T-helper 1 cell (primary cell): Measurements from ENCODE around the gene HSF2BP.
"Not testable (repeated sequence)": the region's sequence is repeated elsewhere in the genome, so short reads cannot be mapped to it uniquely, and the experiment has no call there.

ENCODE experiments used
- DNase-seq, 5 donors: peaks; one replicate each; pipeline ENCODE4 v3.0.0-alpha.2; 2012 to 2020

The HSF2BP gene

GRCh38 chr21:43687566-43688399 is 28.5 kb upstream of the HSF2BP start:
- DNase-seq: no peak

DNA sequence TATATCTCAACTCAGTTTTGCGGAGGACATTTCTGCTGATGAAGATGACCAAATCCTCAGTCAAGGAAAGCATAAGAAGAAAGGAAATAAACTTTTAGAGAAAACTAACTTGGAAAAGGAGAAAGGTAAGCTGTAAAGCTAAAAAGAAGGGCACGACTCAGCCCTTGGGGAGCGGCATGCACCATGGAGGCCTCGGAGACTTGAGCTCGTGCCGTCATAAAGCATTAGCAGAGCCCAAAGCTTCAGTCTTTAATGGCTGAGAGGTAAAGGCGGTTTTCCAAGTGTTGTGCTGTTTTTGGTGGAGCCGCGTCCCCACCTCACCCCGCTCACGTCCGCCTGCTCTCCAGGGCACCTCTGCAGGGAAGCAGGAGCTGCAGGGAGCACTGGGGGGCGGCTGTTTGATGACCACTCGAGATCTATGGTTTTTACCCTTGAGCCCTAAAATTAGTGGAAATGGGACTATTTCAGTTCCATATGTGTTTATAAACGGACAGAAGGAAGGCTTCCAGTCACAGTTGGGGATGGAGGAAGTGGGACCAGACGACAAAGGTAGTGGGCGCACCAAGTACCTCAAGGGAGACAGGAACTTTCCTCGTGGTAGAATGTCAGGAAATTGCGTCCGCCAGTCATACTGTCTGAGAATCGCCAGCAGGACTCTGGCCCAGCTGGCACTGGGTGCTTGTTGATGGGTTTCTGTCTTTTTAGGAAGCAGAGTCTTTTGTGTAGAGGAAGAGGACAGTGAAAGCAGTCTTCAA is 27.7 kb upstream of the HSF2BP start:
- no peak for DNase-seq

DNA sequence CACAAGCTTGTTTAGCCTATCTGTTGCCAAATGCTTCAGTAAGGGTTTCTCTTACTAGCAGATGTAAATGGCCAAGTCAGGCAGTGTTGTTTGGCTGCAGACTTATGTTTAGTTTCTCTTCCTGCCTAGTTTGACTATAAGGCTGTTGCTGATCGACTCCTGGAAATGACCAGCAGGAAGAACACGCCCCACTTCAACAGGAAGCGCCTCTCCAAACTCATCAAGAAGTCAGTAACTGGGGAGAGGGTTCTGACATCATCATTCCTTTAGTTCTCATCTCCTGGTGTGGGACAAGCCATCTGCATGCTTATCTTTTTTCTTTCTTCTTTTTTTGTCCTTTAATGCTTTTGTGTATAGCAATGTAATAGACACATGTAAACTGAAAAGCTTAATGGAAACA is 25.1 kb upstream of the HSF2BP start:
- DNase-seq: peak in 1 of 5 donors; percentile 54

DNA sequence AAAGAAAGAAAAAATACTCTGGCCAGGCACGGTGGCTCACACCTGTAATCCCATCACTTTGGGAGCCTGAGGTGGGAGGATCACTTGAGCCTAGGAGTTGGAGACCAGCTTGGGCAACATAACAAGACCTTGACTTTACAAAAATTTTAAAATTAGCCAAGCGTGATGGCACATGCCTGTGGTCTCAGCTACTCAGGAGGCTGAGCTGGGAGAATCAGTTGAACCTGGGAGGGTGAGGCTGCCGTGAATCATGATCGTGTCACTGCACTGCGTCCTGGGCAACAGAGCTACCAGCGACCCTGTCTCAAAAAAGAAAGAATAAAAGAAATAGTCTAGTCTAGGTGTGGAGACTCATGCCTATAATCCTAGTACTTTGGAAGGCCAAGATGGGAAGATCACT is 22.4 kb upstream of the HSF2BP start:
- DNase-seq: no peak

DNA sequence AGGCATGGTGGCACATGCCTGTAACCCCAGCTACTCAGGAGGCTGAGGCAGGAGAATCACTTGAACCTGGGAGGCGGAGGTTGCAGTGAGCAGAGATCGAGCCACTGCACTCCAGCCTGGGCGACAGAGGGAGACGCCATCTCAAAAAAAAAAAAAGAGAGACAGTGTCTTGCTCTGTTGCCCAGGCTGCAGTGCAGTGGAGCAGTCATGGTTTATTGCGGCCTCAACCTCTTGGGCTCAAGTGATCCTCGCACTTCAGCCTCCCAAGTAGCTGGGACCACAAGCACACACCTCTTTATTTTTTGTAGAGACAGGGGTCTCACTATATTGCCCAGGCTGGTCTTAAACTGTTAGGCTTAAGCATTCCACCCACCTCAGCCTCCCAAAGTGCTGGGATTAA is 21.1 kb upstream of the HSF2BP start:
- DNase-seq: not testable (repeated sequence)

DNA sequence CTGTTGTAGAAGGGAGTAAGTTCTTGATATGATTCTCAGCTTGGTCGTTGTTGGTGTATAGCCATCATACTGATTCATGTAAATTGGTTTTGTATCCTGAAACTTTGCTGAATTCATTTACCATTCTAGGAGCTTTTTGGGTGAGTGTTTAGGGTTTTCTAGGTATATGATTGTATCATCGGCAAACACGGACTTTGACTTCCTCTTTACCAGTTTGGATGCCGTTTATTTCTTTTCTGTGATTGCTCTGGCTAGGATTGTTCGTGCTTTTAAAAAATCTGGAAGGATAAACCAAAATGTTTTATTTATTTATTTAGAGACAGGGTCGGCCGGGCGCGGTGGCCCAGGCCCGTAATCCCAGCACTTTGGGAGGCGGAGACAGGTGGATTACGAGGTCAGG is 20.7 kb upstream of the HSF2BP start:
- DNase-seq: no peak

GRCh38 chr21:43676391-43676790 is 17.1 kb upstream of the HSF2BP start:
- DNase-seq: no peak

GRCh38 chr21:43675871-43676270 is 16.6 kb upstream of the HSF2BP start:
- no peak for DNase-seq

DNA sequence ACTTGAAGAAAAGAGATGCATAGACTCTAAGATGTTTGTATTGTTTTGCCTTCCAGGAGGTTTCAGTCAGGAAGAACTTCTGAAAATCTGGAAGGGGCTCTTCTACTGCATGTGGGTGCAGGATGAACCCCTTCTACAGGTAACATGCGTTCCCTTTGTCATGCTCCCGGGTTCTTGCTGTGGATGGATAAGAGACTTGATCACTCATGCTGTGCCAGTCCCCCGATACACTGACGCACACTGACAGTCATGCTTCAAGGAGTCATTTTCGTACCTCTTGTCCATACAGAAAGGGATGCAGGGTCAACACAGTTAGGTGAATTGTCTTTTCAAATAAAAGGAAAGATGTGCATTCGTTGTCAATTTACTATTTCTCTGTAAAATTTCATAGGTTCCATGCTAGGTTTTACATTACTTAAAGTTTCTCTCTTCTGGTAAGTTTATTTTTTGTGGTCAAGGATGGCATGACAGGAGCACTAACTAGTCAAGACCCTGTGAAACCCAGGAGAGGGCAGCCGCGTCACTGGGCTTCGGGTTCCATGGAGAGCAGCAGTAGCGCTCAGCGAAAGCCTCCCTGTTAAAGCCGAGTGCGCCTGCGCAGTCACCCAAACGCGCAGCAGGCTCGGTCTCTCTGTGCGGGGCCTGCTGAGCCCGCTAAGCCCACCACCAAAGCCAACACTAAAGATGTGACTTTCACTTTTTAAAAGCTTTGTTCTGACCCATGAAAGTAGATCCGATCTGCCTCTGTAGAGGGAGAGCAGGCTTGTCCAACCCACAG is 10.7 kb upstream of the HSF2BP start:
- no peak for DNase-seq

DNA sequence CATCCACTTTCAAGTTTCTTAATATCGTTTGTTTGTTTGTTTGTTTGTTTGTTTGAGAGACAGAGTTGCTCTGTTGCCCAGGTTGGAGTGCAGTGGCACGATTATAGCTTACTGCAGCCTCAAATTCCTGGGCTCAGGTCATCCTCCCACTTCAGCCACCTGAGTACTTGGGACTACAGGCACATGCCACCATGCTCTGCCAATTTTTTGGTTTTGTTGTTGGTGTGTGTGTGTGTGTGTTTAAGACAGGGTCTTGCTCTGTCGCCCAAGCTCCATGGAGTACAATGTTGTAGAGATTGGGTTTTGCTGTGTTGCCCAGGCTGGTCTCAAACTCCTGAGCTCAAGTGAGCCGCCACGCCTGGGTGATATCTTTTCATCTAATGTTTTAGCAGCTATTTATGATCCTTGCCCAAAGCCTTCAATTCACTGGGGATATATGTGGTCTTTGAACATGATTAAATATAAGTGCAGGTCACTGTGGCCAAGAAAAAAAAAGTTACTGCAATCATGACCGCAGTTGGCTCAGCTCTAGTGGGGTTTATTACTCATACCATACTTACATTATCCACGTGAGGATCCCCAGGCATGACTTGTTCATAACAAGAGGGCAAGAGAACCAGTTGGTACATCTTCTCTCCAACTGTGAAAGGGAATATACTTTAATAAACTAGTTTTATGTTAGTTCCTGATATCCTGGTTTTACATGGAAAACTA is 8.1 kb upstream of the HSF2BP start:
- peak in 1 of 5 donors; percentile 57 for DNase-seq

DNA sequence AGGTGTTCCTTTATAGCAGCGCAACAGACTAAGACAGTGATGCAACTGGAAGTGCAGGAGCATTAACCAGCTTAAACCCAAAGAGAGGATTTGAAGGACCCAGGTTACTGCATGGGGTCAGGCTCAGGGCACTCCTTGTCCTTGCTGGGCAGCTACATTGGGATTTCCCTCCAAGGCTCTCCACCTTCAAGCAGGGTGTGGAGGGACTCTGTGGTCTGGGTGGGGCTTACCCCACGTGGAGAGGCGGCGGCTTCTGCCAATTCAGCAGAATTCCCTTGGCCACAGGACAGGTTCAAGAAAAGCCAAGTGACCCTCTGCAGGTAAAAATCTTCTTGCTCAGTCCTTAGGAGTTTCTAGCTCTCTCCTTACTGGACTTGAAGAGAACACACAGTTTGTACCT is 6.6 kb upstream of the HSF2BP start:
- DNase-seq: no peak

DNA sequence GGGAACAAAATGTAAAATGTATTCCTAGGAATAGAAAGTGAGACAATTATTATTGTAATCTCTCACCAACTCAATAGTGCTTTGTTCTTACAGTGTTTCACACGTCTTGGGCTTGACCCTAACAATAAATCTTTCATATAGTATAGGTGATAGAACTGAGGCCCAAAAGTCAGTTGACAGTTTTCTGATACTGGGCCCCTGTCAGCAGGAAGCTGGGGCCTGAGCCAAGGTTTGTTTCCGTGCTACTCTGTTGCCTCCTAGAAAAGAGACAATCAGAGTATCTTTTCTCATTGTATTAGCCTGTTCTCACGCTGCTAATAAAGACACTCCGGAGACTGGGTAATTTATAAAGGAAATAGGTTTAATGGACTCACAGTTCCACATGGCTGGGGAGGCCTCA is 5.1 kb upstream of the HSF2BP start:
- no peak for DNase-seq

- peak in 1 of 5 donors; percentile 60 for DNase-seq
Observed at GRCh38 chr21:43663033-43663432, 3.7 kb upstream of the HSF2BP start.

DNA sequence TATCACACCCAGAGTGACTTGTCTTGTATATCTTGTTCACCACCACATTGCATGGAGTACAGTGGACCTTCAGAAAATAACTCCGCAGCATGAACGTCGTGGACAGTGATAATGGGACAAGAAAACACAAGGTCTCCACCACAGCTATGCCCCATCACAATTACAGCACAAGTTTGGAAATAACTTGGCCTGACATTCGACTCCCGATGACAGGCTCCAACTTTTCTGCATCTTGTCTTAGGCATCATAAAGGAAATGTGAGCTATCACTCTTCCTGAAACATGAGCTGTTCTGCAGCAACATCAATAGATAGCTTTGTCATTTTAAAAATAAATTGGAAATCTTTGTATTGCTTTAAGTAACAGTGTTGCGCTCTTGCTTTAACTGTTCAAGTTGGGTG is 3.0 kb upstream of the HSF2BP start:
- no peak for DNase-seq

DNA sequence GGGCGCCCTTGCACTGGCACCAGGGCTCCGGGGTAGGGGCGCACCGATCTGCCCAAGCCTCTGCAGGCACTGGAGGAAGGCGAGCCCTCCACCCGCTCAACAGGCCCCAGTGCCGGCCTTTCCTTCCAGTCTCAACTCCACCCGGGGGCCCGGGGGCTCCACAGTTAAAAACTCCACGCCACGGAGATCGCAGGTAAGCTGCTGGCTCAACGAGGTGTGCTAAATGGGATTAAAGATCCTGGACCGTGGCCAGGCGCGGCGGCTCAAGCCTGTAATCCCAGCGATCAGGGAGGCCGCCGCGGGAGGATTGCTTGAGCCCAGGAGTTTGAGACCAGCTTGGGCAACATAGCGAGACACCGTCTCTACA is 536 bp downstream of the HSF2BP start:
- DNase-seq: no peak

- DNase-seq: no peak
Observed at GRCh38 chr21:43658088-43658741, 1.1 kb downstream of the HSF2BP start.

DNA sequence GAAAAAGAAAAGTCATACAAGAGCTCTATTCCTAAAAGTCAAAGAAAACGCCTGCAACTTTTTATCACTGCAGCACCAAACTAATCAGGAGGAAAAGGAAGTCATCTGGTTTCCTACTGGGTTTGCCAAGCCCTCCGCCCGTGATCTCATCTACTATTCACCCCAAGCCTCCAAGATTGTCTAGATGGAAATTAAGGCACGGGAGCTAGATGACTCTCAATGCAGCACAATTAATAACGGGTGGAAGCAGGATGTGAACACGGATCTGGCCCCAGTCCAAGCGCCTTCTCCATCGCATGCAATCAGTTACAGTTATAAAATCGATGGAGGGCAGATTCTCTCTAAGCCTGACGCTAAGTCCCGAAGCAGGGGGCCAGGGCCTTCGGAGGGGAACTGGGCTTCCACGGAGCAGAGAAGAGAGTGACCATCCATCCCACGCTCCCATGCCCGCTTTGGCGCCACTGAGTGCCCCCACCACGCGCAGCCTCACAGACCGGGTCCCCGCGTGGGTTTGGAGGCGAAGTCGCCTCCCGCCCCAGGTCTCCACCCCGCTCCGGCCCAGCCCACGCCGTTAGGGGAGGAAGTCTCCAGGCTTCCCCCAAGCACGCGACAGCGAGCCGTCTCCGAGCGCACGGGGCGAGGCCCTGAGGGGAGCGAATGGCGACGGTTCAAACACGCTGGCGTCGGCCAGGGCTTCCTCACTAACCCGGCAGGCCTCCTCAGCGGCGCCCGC is 1.8 kb downstream of the HSF2BP start:
- DNase-seq: no peak

DNA sequence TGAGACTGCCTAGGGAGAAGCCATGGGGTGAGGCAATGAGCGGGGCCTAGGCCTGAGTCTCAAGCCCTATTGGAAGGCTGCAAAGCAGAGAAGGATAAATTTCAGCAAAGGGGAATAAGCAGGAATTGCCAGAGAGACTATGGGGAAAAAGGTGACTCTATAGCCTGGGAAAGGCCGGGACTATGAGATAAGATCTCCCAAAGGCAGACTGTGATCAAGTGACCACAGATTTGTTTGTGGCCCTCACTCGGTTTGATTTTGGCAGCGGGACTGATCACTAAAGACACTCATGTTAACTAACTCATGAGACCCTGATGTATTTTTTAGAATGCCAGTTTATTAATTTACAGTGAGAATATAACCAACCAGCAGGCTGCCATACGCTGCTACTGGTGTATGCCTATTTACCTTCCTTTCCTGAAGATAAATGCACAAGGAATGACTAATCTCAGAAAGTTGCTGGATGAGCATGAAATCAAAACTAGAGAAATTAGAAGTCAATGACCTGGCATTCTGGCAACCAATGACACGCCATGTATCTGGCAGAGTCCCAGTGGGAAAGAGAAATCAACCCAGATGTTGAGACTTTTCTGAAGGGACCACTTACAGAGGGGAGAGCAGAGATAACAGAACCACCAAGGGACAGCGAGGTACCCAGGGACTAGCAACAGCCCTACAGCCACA is 4.3 kb downstream of the HSF2BP start:
- no peak for DNase-seq

DNA sequence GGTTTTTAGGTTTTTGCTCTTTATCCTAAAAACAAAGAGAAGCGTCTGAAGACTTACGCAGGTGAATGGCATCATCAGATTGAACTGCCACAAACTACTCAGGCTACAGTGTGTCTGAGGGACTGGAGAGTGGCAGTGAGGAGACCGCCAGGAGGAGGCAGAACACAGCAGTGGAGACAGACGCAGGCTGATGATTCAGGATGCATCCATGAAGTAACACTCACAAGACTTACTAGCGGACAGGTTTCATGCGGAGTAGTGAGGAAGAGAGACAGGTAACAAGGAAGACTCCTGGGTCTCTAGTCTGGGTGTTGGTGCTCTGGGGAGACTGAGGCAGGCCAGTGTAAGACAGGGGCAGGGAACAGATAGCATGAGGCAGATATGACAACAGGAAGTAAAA is 5.7 kb downstream of the HSF2BP start:
- no peak for DNase-seq

DNA sequence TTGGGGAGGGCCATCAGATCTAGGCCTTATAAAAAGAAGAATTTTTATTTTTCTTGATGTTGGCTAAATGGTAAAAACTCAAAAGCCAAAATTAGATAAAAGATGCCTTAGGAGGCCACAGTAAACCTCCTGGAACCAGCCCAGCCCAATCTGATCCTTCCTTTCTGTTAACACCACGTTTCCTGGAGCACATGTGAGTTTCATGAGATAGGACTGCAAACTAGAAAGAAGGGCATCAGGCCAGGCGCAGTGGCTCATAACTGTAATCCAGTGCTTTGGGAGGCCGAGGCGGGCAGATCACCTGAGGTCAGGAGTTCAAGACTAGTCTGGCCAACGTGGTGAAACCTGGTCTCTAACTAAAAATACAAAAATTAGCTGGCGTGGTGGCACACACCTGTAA is 6.7 kb downstream of the HSF2BP start:
- DNase-seq: no peak

DNA sequence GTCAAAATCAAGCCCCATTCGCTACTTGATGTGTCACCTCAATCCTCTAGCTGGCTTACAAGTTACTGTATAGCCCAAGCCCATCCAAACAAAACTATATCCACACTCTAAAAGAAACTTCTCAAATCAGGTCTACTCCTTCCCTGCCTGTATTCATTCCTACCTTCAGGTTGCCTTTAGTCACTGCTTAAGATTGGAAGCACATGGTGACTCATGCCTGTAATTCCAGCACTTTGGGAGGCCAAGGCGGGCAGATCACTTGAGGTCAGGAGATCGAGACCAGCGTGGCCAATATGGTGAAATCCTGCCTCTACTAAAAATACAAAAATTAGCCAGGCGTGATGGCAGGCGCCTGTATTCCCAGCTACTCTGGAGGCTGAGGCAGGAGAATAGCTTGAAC is 7.4 kb downstream of the HSF2BP start:
- not testable (repeated sequence) for DNase-seq
